ENCODE data around the gene MACROD2. TPM values are rescaled to one million over a fixed set of nuclear protein-coding genes. Genes with fewer than 3 reads are reported as not detected.

The MACROD2 gene
- total RNA-seq, 4 donors from 2014 or later = 2.9 to 11.3 (median 8.0) TPM

DNA sequence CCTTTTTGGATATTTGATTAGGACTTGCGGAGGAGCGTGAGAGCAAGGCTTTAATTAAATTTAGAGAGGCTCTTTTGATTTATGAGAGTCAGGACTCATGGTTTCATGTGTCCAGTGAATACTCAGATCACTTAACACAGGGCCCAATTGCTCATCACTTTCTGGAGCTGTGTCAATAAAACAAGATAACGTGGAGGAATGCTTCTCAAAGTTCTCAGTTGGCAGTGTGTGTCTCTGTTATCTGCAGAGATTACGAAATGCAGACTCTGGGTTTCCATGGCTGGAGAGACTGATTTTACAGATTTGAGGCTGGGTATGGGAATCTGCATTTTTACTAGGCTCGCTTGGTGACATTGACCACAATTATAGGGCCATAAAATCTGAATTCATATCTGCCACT lies 677.8 kb downstream of the MACROD2 start:
- no peak for TF ChIP-seq CTCF (IDR thresholded peaks at IDR 0.05; ENCODE audit: low read depth)

GRCh38 chr20:14677455-14677854 lies 682.1 kb downstream of the MACROD2 start:
- TF ChIP-seq CTCF (IDR thresholded peaks at IDR 0.05; ENCODE audit: low read depth) = no peak

DNA sequence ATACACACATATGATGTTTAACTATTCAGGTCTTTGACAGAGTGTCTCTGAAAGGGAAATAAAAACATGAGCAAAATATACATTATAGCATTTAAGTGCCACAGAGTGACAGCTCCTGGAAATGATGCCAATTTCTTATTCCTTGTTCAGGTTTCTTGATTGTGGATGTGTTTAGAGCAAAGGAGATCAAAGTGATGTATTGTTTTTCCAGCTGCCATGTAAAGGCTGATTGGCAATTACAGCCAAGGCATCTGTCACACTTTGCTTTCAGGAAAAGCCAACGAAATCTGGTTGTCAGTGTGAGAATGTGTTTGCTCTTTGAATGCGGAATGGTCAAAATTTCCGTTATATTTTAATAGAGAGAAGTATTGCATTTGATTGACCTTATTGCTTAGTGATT lies 689.9 kb downstream of the MACROD2 start:
- TF ChIP-seq CTCF (IDR thresholded peaks at IDR 0.05; ENCODE audit: low read depth) = no peak

- no peak for TF ChIP-seq CTCF (IDR thresholded peaks at IDR 0.05; ENCODE audit: low read depth)
Observed at GRCh38 chr20:14687313-14687712, 692.0 kb downstream of the MACROD2 start.

DNA sequence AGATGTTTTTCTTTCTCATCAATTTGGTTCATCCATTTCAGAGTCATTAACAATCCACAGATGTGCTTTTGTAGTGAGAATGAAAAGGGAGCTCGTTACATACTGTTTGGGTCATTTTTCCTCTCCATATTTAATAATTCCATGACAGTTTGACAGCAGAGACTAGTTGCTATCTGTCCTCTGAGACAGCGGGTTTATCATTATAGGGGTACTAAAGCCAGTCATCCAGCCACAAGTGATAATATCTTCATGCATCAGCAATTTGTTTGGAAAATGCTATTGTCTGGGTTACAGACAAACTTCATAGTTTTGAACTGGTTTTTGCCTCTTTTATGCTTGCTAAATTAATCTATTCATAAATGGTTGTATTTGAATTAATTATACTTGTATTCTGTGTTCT lies 692.7 kb downstream of the MACROD2 start:
- no peak for TF ChIP-seq CTCF (IDR thresholded peaks at IDR 0.05; ENCODE audit: low read depth)

GRCh38 chr20:14691994-14692393 lies 696.7 kb downstream of the MACROD2 start:
- no peak for TF ChIP-seq CTCF (IDR thresholded peaks at IDR 0.05; ENCODE audit: low read depth)

DNA sequence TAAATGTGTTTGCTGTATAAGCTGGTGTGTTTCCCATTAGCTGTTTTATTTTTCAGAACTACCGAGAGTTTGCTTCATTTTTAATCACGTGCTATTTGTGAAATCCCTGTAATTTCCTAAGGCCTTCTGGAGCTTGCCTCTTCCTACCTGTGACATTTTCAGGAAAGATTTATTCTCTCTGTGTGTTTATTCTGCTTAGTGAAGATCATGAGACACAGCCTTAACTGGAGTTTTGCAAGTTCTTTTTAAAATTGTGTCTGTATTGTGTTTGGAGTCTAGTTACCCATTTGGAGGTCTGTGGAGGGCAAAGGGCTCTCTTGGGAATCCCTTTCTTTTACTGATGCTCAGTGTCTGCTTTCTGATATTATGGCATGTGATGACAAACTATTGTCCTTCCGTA lies 701.2 kb downstream of the MACROD2 start:
- no peak for TF ChIP-seq CTCF (IDR thresholded peaks at IDR 0.05; ENCODE audit: low read depth)

Data from subcutaneous adipose tissue (tissue), 4 donors.